ENCODE measurements around the gene ATP1B2.

GRCh38 chr17:7705269-7706255 is 54.8 kb downstream of the ATP1B2 start:
- TF ChIP-seq CTCF (IDR thresholded peaks at IDR 0.05) (no peak), POLR2A (IDR thresholded peaks at IDR 0.05) (no peak)

All from uterus (tissue), 2 donors.